HCT116 (cell line): ENCODE results near the gene VPS35.

Experiments
- CTCF ChIP-seq, 3 experiments: fragments of 200-600 bp in 1 of 3; sonication (generic) in 1 of 3; IDR thresholded peaks in 2 of 3; conservative IDR thresholded peaks in 1 of 3; 2 replicates each; pipeline ENCODE4 v1.5.1; 2012 to 2017; ENCODE audit warnings: low read depth in 2 of 3, low read length in 2 of 3, antibody characterized with exemption in 1 of 3, borderline replicate concordance in 1 of 3, control low read depth in 1 of 3, mild to moderate bottlenecking in 1 of 3, mixed read lengths in 1 of 3, mixed run types in 1 of 3, moderate library complexity in 1 of 3; ENCODE audit not compliant: insufficient read depth in 1 of 3
- YY1 ChIP-seq: IDR thresholded peaks from 2 replicates; pipeline ENCODE4 v1.6.1; 2011; ENCODE audit warnings: low read length, low read depth, moderate library complexity, mild to moderate bottlenecking; ENCODE audit not compliant: insufficient replicate concordance; ENCODE audit errors: extremely low read depth

- no peak for TF ChIP-seq YY1
- TF ChIP-seq CTCF (IDR thresholded peaks at IDR 0.05 in 2 of 3, conservative IDR thresholded peaks at IDR 0.05 in 1 of 3; ENCODE audit: borderline replicate concordance in 1 of 3, insufficient read depth in 1 of 3, low read depth in 2 of 3, low read length in 2 of 3) = no peak
Measured at GRCh38 chr16:46614006-46614405, 75.0 kb downstream of the VPS35 start.
